Fibroblast of pulmonary artery (primary cell): ENCODE data around the gene MRPL34.

Source experiments
- DNase-seq: peaks from one replicate; pipeline ENCODE4 v3.0.0-alpha.2; 2010; ENCODE audit warnings: low read depth
- H3K4me3 ChIP-seq: replicated peaks from 2 replicates; pipeline ENCODE4 v1.5.1; 2011; ENCODE audit warnings: low read depth, mild to moderate bottlenecking, control low read depth, low read length, moderate library complexity
- CTCF ChIP-seq: IDR thresholded peaks from 2 replicates; pipeline ENCODE4 v1.5.1; 2011; ENCODE audit warnings: mild to moderate bottlenecking, control low read depth, low read length, inconsistent platforms; ENCODE audit errors: missing control alignments

MRPL34 gene

GRCh38 chr19:17325881-17326594 lies 20.4 kb downstream of the MRPL34 start:
- no peak for DNase-seq
- no peak for TF ChIP-seq CTCF
- no peak overlapping the region for H3K4me3 ChIP-seq

GRCh38 chr19:17326595-17326966 lies 20.9 kb downstream of the MRPL34 start:
- TF ChIP-seq CTCF = no peak
- no peak for DNase-seq
- no peak overlapping the region for H3K4me3 ChIP-seq

- no peak for DNase-seq
- H3K4me3 ChIP-seq = no peak overlapping the region
- no peak for TF ChIP-seq CTCF
These were observed 21.5 kb downstream of the MRPL34 start for GRCh38 chr19:17327068-17327653.

GRCh38 chr19:17327654-17328516 lies 22.2 kb downstream of the MRPL34 start:
- H3K4me3 ChIP-seq = peak overlapping the region; percentile 3
- peak; percentile 65 for DNase-seq
- TF ChIP-seq CTCF = peak; percentile 41

GRCh38 chr19:17328517-17329365 lies 23.1 kb downstream of the MRPL34 start:
- H3K4me3 ChIP-seq = peak overlapping the region; percentile 3
- no peak for TF ChIP-seq CTCF
- DNase-seq = no peak
